Measurements from ENCODE around the gene SLC2A1.

Gene SLC2A1

DNA sequence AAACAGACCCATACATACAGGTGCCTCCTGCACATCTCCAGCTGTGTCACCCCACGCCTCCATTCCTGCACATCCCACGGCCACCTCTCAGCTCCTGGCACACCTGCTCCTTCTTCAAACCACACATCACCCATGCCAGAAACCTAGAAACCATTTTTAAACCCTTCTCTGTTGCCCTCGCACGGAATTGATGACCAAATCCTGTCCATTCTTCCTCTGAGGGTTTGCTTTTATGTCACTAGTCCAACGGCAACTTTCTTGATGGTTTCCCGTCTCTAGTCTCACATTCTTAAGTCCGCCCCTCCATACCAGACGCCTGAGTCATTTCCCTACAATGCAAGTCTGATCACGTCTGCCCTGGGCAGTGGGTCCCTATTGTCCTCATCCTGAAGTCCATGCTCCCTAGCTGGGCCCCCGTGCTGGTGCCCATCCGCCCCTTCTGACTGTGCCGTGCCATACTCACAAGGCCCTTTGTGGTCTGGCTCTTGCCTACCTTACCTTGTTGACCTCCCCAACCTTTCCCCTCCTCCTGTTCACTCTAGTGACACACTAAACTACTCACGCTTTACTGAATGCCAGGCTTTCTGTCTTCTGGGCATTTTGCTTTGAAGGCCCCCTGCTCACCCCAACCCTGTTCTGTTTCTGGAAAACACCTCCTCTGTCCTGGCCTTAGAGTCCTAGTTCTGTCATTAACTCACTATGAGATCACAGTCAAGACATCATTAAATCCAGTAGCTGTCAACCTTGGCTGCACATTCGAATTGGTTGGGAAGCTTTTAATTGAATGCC, 17.6 kb downstream of the SLC2A1 start:
- DNase-seq: peak; percentile 78

DNA sequence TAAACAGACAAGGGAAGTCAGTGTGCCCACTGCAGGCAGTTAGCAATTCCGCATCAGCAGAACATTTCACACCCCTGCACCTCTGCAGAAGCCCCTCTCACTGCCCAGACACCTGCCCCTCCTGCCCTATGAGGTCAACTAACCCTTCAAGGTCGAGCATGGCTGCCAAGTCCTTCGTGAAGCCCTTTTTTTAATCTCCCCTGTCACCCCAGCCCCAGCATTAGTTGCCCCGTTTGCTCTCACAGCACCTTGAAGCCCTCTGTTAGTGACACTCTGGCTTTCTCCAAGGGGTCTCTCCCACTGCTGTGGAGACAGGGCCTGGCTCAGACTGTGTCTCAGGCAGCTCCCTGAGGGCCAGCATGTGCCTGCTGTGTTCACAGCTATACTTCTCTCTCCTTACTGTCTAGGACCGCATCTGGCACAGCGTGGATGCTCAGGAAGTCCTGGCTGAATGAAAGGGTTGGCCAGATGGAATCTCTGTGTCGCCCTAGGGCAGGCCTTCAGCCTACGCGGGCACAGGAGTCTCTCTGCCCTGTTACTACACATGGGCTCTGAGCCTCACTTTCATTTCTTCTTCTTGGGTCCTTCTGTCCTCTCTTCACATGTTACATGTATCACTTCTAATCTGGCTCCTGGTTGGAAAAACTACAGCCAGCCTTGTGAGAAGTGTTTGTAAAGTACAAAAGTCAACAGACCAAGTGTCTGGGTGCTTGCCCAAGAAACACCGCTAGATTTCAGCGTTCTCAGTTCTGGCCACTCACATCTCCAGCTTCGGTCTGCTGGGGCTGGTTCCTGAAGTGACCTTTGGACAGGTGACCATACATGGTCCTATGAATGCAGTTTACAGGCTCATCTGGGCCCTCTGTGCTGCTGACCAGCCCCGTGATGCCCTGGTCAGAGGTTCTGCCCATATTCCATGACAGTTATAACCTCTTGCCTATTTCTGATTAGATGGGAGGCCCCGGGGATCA, 19.7 kb downstream of the SLC2A1 start:
- DNase-seq: no peak

DNA sequence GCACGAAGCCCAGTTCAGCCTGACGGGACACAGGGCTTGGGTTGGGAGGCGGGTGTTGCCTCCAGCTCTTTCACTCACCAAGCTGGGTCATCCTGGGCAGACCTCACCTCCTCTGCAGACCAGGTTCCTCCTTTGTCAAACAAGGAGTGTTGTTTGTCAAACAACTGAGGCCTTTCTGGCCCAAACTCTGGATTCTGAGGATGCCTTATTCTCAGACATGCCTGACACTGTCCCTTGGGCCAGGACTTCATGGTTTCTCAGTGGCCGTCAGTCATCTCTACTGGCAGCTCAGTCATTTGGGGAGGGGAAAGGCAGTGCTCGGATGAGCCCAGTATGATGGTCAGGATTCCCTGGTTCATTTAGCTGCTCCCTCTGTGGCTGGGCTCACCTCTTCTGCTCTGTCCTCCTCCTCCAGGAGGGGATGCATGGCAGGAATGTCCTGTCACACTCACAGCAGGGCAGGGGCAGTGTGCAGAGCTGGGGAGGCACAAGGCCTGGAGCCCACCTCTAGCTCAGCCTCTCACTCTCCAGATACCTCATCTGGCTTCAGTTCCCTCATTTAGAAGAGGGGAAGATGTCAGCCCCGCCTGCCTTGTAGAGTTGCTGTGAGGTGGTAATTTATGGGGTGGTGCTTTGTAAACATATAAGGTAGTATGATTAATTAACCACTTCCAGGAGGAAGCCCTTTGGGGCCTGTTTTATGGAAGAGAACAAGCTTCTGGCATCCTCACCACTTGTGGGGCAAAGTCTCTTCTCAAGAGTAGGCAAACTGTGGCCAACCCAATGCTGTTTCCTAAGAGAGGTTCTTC, 20.6 kb downstream of the SLC2A1 start:
- no peak for DNase-seq

DNA sequence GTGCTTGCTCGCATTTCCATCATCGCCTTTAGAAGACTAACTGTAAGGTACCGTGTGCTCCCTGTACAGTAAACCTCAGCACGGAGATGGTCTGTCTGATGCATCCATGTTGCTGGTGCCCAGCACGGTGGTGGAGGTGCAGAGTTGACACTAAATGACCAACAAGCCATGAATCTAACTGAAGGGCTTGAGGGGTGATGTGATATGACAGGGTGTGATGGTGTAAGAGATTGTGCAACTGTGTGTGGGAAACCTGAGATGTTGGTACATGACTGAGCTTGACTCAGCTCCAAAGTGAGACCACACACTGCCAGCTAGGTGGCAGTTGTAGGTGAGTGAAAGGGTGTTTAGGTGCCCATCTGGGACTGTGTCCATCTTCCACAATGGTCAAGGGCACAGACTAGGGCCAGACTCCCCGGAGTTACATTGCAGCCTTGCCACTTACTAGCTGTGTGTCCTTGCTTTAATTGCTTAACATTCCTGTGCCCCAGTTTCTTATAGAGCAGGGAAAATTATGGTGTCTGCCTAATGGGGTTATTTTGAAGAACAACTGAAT, 21.4 kb downstream of the SLC2A1 start:
- DNase-seq: no peak

DNA sequence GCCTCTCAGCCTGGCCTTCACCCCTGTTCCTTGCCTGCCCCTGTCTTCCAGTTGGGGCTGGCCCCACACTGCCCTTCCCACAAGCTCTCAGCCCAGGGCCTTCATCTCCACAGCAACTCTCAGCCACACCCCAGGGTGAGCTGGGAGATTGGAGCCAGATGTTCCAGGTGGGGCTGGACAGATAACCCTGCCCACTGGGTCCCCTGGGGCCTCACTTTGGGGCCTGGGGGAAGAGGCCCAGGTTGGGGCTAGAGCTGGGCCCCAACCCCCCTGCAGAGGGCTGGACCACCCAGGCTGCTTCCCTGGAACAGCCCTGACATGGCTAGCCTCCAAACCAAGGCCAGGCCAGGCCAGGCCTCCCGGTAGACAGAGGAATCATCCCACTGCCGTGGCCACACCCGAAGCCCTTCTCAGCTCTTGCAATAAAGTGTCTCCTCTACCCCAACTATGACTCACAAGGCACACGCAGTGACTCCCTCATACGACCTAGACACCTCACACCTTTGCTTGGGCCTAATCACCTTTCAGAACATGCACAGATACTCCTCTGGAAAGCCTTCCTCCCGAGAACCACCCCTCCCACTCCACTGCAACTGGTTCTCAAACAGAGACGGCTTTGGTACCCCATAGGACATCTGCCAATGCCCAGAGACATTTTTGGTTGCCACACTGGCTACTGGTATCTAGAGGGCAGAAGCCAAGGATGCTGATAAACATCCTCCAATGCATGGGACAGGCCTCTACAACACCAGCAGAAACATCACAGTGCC, 22.2 kb downstream of the SLC2A1 start:
- DNase-seq: no peak

DNA sequence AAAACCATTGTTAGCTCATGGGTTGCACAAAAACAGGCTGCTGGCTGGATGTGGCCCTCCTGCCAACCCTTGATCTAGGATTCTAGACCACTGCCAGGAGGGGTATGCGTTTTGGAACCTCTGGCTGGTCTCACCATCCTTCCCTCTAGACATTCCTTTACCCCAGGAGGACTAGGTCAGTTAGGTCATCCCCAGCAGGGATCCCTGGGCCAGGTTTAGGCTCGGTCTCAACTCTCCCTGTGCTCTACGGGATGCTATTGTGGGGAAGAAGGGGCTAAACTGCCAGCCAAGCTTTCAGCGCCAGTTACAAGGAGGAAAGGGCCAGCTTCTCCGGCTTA, 22.7 kb downstream of the SLC2A1 start:
- DNase-seq: no peak

DNA sequence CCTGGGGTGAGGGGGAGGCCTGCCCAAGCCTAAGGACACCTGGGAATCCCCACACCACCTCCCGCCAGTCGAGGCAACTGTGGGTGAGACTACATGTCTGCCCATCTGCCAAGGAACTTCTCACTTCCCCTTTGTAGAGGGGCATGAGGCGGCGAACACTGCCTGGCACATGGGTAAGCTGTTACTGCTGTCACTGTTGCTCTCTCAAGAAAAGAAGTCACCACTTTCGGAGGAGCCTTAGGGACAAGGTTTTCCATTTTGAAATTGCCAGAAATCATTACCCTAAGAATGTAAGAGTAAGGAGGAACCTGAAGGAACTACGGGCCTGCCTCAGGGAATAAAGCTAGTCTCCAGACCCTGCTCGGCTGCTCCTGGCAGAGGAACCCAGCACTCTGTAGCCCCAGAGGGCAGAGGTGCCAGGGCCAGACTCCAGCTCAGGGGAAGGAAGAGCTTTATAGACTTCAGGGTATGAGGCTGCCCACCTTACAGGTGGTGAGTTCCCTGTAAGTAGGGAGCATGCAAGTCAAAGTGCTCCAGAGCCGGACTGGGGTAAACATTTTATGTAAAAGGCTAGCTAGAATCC, 23.3 kb downstream of the SLC2A1 start:
- no peak for DNase-seq

DNA sequence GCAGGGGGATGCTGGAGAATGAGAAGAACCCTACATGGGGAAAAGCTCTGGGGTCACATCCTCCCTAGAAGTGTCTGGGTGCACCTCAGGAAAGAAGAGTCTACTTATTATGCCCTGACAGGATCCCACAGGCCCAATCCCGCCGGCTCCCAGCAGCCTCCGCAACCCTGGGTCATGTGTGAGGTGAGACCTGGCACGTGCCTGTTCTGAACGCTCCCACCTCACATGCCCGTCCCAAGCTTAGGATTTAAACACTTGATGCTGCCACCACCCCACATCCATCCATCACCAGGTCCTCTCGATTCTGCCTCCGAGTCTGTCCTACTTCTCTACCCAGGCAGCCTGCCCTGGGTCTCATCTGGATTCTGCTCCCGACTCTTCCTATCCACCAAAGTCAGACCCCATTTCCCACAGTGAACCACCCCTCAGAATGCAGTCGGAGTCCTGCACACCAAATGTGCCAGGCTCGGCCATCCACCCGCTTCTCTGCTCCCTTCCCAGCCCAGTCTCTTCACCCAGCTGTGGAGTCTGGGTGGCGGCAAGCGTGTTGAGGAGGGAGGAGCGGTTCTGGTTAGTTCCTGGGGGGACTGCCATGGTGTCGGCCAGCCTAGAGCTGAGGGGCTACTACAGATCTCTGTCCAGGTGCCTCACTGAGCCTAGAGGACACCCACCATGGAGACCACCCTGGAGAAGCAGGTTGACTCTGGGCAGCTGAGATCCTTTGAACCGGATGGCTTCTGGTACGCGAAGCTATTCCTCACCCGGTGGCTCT, 23.9 kb downstream of the SLC2A1 start:
- no peak for DNase-seq

DNA sequence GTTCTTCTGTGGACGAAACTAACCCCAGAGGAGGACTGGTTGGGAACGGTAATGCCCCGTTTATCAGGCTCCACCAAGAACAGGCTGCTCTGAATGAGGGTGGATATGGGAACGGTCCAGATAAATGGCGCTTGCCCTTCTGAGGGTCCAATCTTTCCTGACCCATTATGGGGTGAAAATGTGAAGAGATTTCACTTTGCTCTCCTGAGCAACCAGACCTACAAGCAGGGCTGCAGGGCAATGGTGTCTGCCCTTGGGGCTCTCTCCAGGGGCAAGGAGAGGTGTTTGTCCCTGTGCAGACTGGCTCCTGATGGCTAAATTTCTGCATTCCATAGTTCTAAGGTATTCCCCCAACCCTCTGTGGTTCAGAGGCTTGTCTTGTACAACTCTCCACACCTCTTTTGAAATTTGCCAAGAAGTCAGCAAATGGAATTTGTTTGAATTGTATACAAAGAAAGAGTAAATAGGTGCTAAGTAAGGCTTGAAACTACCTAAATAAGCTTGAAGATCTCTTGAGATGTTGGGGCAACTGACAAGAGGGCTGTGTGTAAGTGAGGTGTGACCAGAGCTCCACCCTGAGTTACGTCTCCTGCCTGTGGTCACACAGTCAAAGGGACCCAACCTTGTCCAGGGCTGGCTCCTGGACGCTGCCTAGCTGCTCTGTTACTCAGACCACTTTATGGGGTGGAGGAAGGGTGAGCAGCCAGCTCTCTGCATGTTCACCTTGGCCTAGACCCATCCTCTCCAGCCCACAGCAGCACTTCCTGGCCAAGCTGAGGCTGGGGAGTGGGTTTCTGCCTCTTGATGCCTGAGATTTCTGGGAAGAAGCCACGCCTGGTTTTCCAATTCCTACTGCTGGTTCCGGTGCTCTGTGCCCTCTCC, 24.8 kb downstream of the SLC2A1 start:
- no peak for DNase-seq

DNA sequence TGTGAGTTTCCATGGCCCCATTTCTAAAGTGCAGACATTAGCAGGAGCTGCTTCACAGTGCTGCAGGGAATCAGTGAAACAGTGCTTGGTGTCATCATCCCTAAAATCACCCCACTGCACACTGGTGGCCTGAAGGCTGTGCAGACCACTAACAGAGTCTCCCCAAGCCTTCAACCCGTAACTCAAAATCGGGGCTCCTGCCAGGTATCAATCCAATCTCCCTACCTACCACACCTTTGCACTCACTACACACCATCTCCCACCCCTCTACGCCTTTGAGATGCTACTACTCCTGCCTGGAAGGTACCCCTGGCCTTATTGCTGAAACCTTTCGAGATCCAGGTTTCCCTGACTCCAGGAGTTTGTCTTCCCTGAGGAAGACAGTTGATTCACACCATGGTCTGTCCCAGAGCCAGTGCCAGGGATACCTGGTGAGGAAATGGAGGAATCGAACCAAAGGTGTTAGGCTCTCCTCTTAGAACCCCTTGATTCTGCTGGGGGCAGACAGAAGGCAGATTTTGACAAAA, 25.5 kb downstream of the SLC2A1 start:
- no peak for DNase-seq

DNA sequence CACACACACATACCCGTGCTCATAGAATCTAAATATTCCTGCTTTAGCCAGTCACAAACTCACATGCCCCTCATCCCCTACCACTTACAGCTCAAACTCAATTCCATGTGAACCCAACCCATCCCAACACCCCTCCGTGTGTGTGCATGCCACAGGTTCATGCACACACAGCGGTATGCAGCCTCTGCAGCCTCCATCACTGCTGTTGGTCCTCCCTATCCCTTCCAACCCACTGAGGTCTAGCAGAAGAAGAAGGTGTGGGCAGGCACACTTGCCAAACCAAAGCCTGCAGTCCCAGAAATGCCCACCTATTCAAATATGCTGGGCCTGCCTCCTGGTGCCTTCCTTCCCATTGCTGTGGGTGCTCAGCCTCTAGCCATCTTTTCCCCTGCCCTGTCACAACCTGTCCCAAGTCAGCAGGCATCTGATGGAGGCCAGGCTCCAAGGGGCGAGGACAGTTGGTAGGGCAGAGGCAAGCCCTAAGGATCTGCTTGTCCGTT, 26.2 kb downstream of the SLC2A1 start:
- no peak for DNase-seq

DNA sequence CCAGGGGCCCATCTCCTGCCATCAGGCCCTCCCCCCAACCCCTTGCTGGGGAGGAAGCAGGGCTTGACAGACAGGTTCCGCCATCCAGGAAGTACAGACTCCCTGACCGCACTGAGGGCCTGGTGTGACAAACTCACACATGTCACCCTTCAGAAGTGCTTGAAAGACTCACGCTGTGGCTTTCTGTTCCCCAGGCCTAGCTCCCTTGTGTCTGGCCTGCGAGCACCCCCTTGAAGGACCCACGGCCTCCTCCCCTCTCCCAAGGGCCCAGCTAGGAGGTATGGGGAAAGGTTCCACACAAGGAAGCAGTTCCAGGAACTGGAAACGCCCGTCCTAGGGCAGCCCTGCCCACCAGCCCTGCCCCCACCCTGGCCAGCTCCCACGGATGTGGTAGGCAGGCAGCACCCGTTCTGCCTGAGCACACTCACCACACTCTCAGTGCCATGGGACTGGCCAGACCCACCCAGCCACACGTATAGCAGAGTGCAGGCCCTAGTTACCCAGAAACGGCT, 26.7 kb downstream of the SLC2A1 start:
- no peak for DNase-seq

DNA sequence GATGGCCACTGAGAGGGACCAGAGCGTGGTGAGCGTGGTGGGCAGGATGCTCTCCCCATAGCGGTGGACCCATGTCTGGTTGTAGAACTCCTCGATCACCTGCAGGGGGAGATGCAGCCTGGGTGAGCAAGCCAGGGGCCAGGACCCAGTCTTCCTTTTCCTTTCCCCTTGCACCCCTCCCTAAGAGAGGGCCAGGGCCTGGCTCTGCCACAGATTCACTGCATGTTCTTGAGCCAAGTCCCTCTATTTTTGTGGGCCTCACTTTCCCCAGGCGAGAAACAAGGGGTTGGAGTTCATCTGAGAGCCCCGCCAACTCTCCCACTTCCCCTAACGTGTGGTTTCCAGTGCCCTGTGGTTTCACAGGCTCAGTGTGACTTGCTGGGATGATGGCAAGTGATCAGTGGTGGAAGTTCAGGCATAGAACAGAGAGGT, 27.5 kb downstream of the SLC2A1 start:
- DNase-seq: no peak

DNA sequence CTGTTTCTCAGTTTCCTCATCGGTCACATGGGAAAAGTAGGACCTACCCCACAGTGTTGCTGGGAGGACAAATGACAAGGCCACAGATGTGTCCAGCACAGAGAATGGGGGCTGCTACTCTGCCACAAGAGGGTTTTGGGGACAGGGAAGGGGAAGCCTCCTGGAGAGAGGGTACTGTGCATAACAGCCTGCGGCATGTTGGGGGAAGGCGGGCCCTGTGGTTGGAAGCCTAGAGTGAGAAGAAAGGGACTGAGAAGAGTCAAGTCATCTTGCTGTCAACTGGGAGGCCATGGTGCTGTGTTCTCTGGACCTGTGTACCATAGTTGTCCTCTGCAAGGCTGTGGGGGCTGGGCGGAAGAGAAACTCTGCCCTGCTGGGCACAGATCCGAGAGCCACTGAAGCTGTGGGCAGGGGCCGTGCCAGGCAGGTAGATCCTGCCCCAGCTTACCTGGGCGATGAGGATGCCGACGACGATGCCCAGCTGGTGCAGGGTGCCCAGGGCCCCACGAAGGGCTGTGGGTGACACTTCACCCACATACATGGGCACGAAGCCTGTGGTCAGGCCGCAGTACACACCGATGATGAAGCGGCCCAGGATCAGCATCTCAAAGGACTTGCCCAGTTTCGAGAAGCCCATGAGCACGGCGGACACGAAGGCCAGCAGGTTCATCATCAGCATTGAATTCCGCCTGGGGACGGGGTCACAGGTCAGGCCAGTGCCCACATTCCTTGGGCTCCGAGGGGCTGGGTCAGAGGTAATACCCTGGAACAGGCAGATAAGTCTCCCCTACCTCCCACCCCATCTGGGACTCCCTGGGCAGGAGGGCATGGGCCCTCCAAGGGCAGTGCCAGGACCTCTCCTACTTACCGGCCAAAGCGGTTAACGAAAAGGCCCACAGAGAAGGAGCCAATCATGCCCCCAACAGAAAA, 28.2 kb downstream of the SLC2A1 start:
- no peak for DNase-seq

DNA sequence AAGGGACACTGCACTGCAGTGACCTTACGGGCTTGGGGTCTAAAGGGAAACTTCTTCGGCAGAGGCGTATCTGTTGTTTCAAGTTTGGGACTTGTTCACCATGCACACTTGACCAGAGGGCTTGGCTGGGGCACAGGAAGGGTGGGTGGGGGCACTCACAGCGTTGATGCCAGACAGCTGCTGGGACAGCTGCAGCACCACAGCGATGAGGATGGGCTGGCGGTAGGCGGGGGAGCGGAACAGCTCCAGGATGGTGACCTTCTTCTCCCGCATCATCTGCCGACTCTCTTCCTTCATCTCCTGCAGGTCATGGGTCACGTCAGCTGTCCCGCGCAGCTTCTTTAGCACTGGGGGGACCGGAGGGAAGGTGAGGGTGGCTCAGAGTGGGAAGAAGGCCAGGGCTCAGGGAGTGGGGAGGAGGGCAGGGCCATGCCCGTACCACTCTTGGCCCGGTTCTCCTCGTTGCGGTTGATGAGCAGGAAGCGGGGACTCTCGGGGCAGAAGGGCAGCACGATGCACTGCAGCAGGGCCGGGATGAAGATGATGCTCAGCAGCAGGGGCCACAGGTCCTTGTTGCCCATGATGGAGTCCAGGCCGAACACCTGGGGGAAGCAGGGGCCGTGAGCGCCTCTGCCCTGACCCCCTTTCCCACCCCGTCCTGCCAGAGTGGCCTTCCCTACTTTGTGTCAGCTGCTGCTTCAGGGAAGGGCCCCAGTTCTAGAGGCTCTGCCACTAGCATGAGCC, 29.1 kb downstream of the SLC2A1 start:
- no peak for DNase-seq

DNA sequence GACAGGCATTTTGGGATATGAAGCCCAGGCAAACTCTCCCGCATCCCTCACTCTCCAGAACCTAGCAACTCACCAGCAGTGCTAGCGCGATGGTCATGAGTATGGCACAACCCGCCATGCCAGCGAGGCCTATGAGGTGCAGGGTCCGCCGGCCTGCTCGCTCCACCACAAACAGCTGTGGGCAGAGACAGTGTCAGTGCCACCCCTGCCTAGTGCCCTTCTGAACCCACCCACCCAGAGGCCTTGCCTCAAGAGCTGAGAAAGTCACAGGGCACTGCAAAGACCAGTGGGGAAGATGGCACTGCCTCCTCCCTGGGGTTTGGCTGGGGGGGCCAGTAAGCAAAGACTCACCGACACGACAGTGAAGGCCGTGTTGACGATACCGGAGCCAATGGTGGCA, 29.8 kb downstream of the SLC2A1 start:
- DNase-seq: no peak

DNA sequence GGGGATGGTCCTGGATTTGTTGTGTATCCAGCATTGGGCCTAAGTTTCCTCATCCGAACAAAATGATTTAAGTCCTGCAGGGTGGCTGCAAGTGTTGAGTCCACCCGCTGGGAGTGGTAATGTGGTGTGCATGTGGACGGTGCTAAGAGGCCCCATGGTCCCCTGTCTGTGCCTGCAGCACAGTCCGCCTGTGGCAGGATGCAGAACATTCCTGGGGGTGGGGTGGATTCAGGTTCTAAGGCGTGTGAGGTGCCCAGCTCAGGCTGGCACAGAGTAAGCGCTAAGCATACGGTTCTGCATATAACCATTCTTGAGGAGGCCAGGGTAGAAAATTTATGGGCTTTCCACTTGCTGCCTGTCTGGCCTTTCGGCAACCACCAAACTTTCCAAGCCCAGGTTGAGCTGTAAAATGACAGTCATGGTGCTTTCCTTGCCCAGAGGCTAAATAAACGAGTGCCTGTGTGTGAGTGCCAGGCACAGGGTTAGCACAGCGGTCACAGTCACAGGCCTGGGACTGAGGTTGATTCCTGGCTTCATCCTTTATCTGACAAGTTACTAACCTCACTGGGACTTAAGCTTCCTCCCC, 30.7 kb downstream of the SLC2A1 start:
- no peak for DNase-seq

All from amniotic stem cell (primary cell).